PC-3 (cell line): Measurements from ENCODE around the gene ABCA5. TPM values are rescaled to one million over a fixed set of nuclear protein-coding genes. Genes with fewer than 3 reads are reported as not detected.

ENCODE experiments used
- ATAC-seq: fragments of 200-7000 bp; cut with Tn5 transposase; 2 replicates; pipeline ENCODE4 v1.9.1; 2020; ENCODE audit warnings: mild to moderate bottlenecking, moderate library complexity
- BruUV-seq: library from RNA; stranded (reverse); fragments of 400-500 nt; replicated peaks from 2 replicates; lab custom pipeline; 2021; lab: Mats Ljungman, UMichigan
- CTCF ChIA-PET: fragments of 300-600 bp; sonication (Branson Sonifier 250); formaldehyde crosslinking; loops from one replicate; lab custom pipeline; 2022; ENCODE audit warnings: antibody characterized with exemption; lab: Charles Lee
- POLR2A ChIA-PET: fragments of 300-600 bp; sonication (Branson Sonifier 250); formaldehyde crosslinking; loops from one replicate; lab custom pipeline; 2022; ENCODE audit warnings: antibody characterized with exemption; ENCODE audit not compliant: unreplicated experiment; lab: Charles Lee
- DNase-seq: peaks from one replicate; pipeline ENCODE4 v3.0.0-alpha.2; 2015
- H2AFZ ChIP-seq: fragments of 300-600 bp; sonication (generic); 2 replicates; pipeline ENCODE4 v1.6.0; 2016; ENCODE audit warnings: antibody characterized with exemption, low read length
- H3F3A ChIP-seq: fragments of 300-600 bp; sonication (generic); one replicate; pipeline ENCODE4 v1.6.0; 2017; ENCODE audit warnings: antibody characterized with exemption, low read length, control low read depth, mild to moderate bottlenecking; ENCODE audit not compliant: unreplicated experiment
- H3K27ac ChIP-seq: fragments of 300-600 bp; sonication (generic); 2 replicates; pipeline ENCODE4 v1.5.1; 2016; ENCODE audit warnings: mild to moderate bottlenecking, low read length
- H3K27me3 ChIP-seq: fragments of 300-600 bp; sonication (generic); 2 replicates; pipeline ENCODE4 v1.6.1; 2016; ENCODE audit warnings: low read length, mixed read lengths
- H3K36me3 ChIP-seq: fragments of 300-600 bp; sonication (generic); 2 replicates; pipeline ENCODE4 v1.6.1; 2016; ENCODE audit warnings: low read depth, mixed run types, low read length, mixed read lengths
- H3K4me1 ChIP-seq: fragments of 300-600 bp; sonication (generic); 2 replicates; pipeline ENCODE4 v1.5.1; 2016; ENCODE audit warnings: low read length; ENCODE audit not compliant: insufficient read depth
- H3K4me2 ChIP-seq: fragments of 300-600 bp; sonication (generic); 2 replicates; pipeline ENCODE4 v1.6.0; 2016; ENCODE audit warnings: low read length
- H3K4me3 ChIP-seq: fragments of 300-600 bp; sonication (generic); 2 replicates; pipeline ENCODE4 v1.5.1; 2016; ENCODE audit warnings: mild to moderate bottlenecking, low read length, mixed read lengths
- H3K79me2 ChIP-seq: fragments of 300-600 bp; sonication (generic); 2 replicates; pipeline ENCODE4 v1.6.1; 2017; ENCODE audit warnings: low read length, mixed read lengths
- H3K9ac ChIP-seq: fragments of 300-600 bp; sonication (generic); 2 replicates; pipeline ENCODE4 v1.6.0; 2016; ENCODE audit warnings: mild to moderate bottlenecking, low read length
- H3K9me2 ChIP-seq: fragments of 300-600 bp; sonication (generic); replicated peaks from 2 replicates; pipeline ENCODE4 v1.6.1; 2016; ENCODE audit warnings: mixed run types, low read length, mixed read lengths
- H3K9me3 ChIP-seq: fragments of 300-600 bp; sonication (generic); 2 replicates; pipeline ENCODE4 v1.6.1; 2016; ENCODE audit warnings: low read length, mixed read lengths
- H4K20me1 ChIP-seq: fragments of 300-600 bp; sonication (generic); 2 replicates; pipeline ENCODE4 v1.6.1; 2016; ENCODE audit warnings: low read length, mixed read lengths
- CTCF ChIP-seq: fragments of 300-600 bp; sonication (generic); conservative IDR thresholded peaks from 2 replicates; pipeline ENCODE4 v1.5.1; 2017; ENCODE audit warnings: antibody characterized with exemption, low read depth, mild to moderate bottlenecking, low read length
- EZH2 ChIP-seq: fragments of 300-600 bp; sonication (generic); IDR thresholded peaks from one replicate; pipeline ENCODE4 v1.6.1; 2017; ENCODE audit warnings: antibody characterized with exemption, mild to moderate bottlenecking, low read length; ENCODE audit not compliant: unreplicated experiment
- EZH2phosphoT487 ChIP-seq: fragments of 300-600 bp; sonication (generic); IDR thresholded peaks from 2 replicates; pipeline ENCODE4 v1.6.1; 2018; ENCODE audit warnings: mild to moderate bottlenecking, antibody characterized with exemption, low read length, borderline replicate concordance
- intact Hi-C: fragments of 100-400 bp; cut with micrococcal nuclease; formaldehyde crosslinking; loops from 2 replicates; pipeline ENCODE4 v1.9.0; 2023
- total RNA-seq: library from RNA; depleted of rRNA; stranded (reverse); fragments of >200 nt; gene quantifications from 2 replicates; pipeline ENCODE4 v1.2.3, GENCODE V29; 2014

ABCA5 gene
- total RNA-seq, 1 experiment from 2014 or later: 7.0 TPM

- BruUV-seq: no TSS peak
- no peak for ATAC-seq
These were observed 19.8 kb upstream of the ABCA5 start for GRCh38 chr17:69346766-69347165.

GRCh38 chr17:69344939-69345338 is 18.0 kb upstream of the ABCA5 start:
- peak overlapping the region; percentile 41; the same call in 1 of the 2 replicates for H3K4me2 ChIP-seq
- POLR2A ChIA-PET: no interaction called here

More at GRCh38 chr17:69346766-69347165, 19.8 kb upstream of the ABCA5 start:
- H4K20me1 ChIP-seq: no peaks in the 10 kb centered on the region
- no peak for DNase-seq
- H3K9me2 ChIP-seq: no peaks in the 10 kb centered on the region
- H3K4me1 ChIP-seq: peaks cover 7% of the 10 kb centered on the region
- no peak for TF ChIP-seq CTCF
- TF ChIP-seq EZH2phosphoT487: no peak
- no peak for TF ChIP-seq EZH2
- ChIA-PET CTCF (no interaction called here), POLR2A (no interaction called here)
- H3K9ac ChIP-seq: no peak overlapping the region
- H3K27ac ChIP-seq: no peak overlapping the region
- intact Hi-C loops: no loop called here
- no peaks in the 10 kb centered on the region for H3K79me2 ChIP-seq
- no peaks in the 10 kb centered on the region for H3K9me3 ChIP-seq
- no peaks in the 10 kb centered on the region for H3K36me3 ChIP-seq
- no peaks in the 10 kb centered on the region for H3K27me3 ChIP-seq
- H3K4me2 ChIP-seq: no peak overlapping the region
- H2AFZ ChIP-seq: no peak overlapping the region
- H3F3A ChIP-seq: no peaks in the 10 kb centered on the region
- H3K4me3 ChIP-seq: no peak overlapping the region

More at GRCh38 chr17:69344939-69345338, 18.0 kb upstream of the ABCA5 start:
- CTCF ChIA-PET: no interaction called here
- no peaks in the 10 kb centered on the region for H3K9me3 ChIP-seq
- peak; percentile 80 for ATAC-seq
- no peaks in the 10 kb centered on the region for H3K9me2 ChIP-seq
- no peak overlapping the region for H2AFZ ChIP-seq
- no peaks in the 10 kb centered on the region for H3K36me3 ChIP-seq
- no peak overlapping the region for H3K9ac ChIP-seq
- no peak overlapping the region for H3K4me3 ChIP-seq
- no peak overlapping the region for H3K27ac ChIP-seq
- no peaks in the 10 kb centered on the region for H4K20me1 ChIP-seq
- H3K27me3 ChIP-seq: no peaks in the 10 kb centered on the region
- H3K79me2 ChIP-seq: no peaks in the 10 kb centered on the region
- TF ChIP-seq CTCF (no peak), EZH2 (no peak), EZH2phosphoT487 (no peak)
- no TSS peak for BruUV-seq
- no peaks in the 10 kb centered on the region for H3F3A ChIP-seq
- H3K4me1 ChIP-seq: peaks cover 7% of the 10 kb centered on the region
- intact Hi-C loops: no loop called here
- DNase-seq: peak; percentile 69
